GM18951 (cell line): Measurements from ENCODE around the gene TOMT.

Experiments
- POLR2A ChIP-seq: IDR thresholded peaks from 4 replicates; pipeline ENCODE4 v1.6.1; 2011; ENCODE audit warnings: mild to moderate bottlenecking; ENCODE audit not compliant: insufficient read length, insufficient read depth; ENCODE audit errors: extremely low read depth
- in situ Hi-C: fragments of 300-500 bp; cut with MboI; formaldehyde crosslinking; loops from one replicate; pipeline ENCODE4 v1.12.0; 2022; ENCODE audit warnings: low sequenced_read_pairs, mixed read lengths, inconsistent platforms; ENCODE audit not compliant: unreplicated experiment

The TOMT gene

GRCh38 chr11:72102631-72102945 lies 3.1 kb upstream of the TOMT start:
- in situ Hi-C loops: no loop called here
- TF ChIP-seq POLR2A: no peak

GRCh38 chr11:72102946-72103753 lies 2.6 kb upstream of the TOMT start, which contains the start of gene LAMTOR1:
Gene LAMTOR1 (minus strand): TSS chr11:72103297. CDS start chr11:72103224, 73 bp downstream.
- in situ Hi-C loops: no loop called here
- peak; percentile 93 for TF ChIP-seq POLR2A

GRCh38 chr11:72103754-72104167 lies 2.0 kb upstream of the TOMT start:
- in situ Hi-C loops: no loop called here
- no peak for TF ChIP-seq POLR2A

- no peak for TF ChIP-seq POLR2A
- in situ Hi-C loops: no loop called here
Observed at GRCh38 chr11:72111300-72112142, 5.8 kb downstream of the TOMT start.

- peak; percentile 95 for TF ChIP-seq POLR2A
- in situ Hi-C loops: no loop called here
Observed at GRCh38 chr11:72112143-72112977, 6.6 kb downstream of the TOMT start, which contains the start of gene ANAPC15. Gene ANAPC15 (minus strand): TSS chr11:72112695. CDS start chr11:72111276, 1,419 bp downstream.

GRCh38 chr11:72112978-72113808 lies 7.5 kb downstream of the TOMT start:
- no peak for TF ChIP-seq POLR2A
- in situ Hi-C loops: no loop called here

- in situ Hi-C loops: no loop called here
- TF ChIP-seq POLR2A: no peak
Observed at GRCh38 chr11:72114570-72114969, 8.8 kb downstream of the TOMT start.

GRCh38 chr11:72116019-72116755 lies 10.5 kb downstream of the TOMT start:
- in situ Hi-C loops: no loop called here
- TF ChIP-seq POLR2A: no peak

- no peak for TF ChIP-seq POLR2A
- in situ Hi-C loops: no loop called here
Observed at GRCh38 chr11:72119198-72119597, 13.5 kb downstream of the TOMT start.

- in situ Hi-C loops: no loop called here
- TF ChIP-seq POLR2A: no peak
Observed at GRCh38 chr11:72120930-72121329, 15.2 kb downstream of the TOMT start.

- no peak for TF ChIP-seq POLR2A
- in situ Hi-C loops: no loop called here
Observed at GRCh38 chr11:72122607-72123006, 16.9 kb downstream of the TOMT start.
